ENCODE data around the gene ZRANB1. TPM values are rescaled to one million over a fixed set of nuclear protein-coding genes. Genes with fewer than 3 reads are reported as not detected.

The ZRANB1 gene
- polyA plus RNA-seq, 1 experiment: 9.3 TPM

GRCh38 chr10:124994573-124995473, 52.9 kb downstream of the ZRANB1 start:
- ChIA-PET CTCF (no interaction called here), POLR2A (no interaction called here)
- peaks cover 61% of the 10 kb centered on the region for H3K36me3 ChIP-seq (ENCODE audit: control insufficient read depth, insufficient read depth, low read length)
- no peak for DNase-seq (ENCODE audit: low read depth)
- no peak for TF ChIP-seq CTCF (IDR thresholded peaks at IDR 0.05; ENCODE audit: insufficient read depth, low read depth, low read length)
- H3K27me3 ChIP-seq (ENCODE audit: control insufficient read depth, insufficient read depth, low read length): no peaks in the 10 kb centered on the region
- H3K4me3 ChIP-seq (ENCODE audit: low read depth, low read length): no peak overlapping the region

GRCh38 chr10:124995605-124996004, 53.7 kb downstream of the ZRANB1 start:
- CTCF ChIA-PET: no interaction called here
- Histone ChIP-seq H3K36me3 (ENCODE audit: control insufficient read depth, insufficient read depth, low read length) (peaks cover 67% of the 10 kb centered on the region), H3K4me3 (ENCODE audit: low read depth, low read length) (no peak overlapping the region), H3K27me3 (ENCODE audit: control insufficient read depth, insufficient read depth, low read length) (no peaks in the 10 kb centered on the region)
- no peak for DNase-seq (ENCODE audit: low read depth)
- POLR2A ChIA-PET: no interaction called here
- TF ChIP-seq CTCF (IDR thresholded peaks at IDR 0.05; ENCODE audit: insufficient read depth, low read depth, low read length): no peak

- Histone ChIP-seq H3K4me3 (ENCODE audit: low read depth, low read length) (no peak overlapping the region), H3K36me3 (ENCODE audit: control insufficient read depth, insufficient read depth, low read length) (peaks cover 65% of the 10 kb centered on the region), H3K27me3 (ENCODE audit: control insufficient read depth, insufficient read depth, low read length) (no peaks in the 10 kb centered on the region)
- ChIA-PET CTCF (no interaction called here), POLR2A (no interaction called here)
- TF ChIP-seq CTCF (IDR thresholded peaks at IDR 0.05; ENCODE audit: insufficient read depth, low read depth, low read length): no peak
- no peak for DNase-seq (ENCODE audit: low read depth)
Measured at GRCh38 chr10:124996127-124996853, 54.4 kb downstream of the ZRANB1 start.

- Histone ChIP-seq H3K4me3 (ENCODE audit: low read depth, low read length) (no peak overlapping the region), H3K36me3 (ENCODE audit: control insufficient read depth, insufficient read depth, low read length) (peaks cover 67% of the 10 kb centered on the region), H3K27me3 (ENCODE audit: control insufficient read depth, insufficient read depth, low read length) (no peaks in the 10 kb centered on the region)
- no peak for DNase-seq (ENCODE audit: low read depth)
- TF ChIP-seq CTCF (IDR thresholded peaks at IDR 0.05; ENCODE audit: insufficient read depth, low read depth, low read length): no peak
- ChIA-PET CTCF (no interaction called here), POLR2A (no interaction called here)
Measured at GRCh38 chr10:124996854-124997215, 54.9 kb downstream of the ZRANB1 start.

GRCh38 chr10:124997306-124997705, 55.4 kb downstream of the ZRANB1 start:
- POLR2A ChIA-PET: no interaction called here
- CTCF ChIA-PET: no interaction called here
- peaks cover 67% of the 10 kb centered on the region for H3K36me3 ChIP-seq (ENCODE audit: control insufficient read depth, insufficient read depth, low read length)
- no peak for TF ChIP-seq CTCF (IDR thresholded peaks at IDR 0.05; ENCODE audit: insufficient read depth, low read depth, low read length)
- H3K4me3 ChIP-seq (ENCODE audit: low read depth, low read length): no peak overlapping the region
- H3K27me3 ChIP-seq (ENCODE audit: control insufficient read depth, insufficient read depth, low read length): no peaks in the 10 kb centered on the region
- no peak for DNase-seq (ENCODE audit: low read depth)

All from BJ (cell line).